Neural cell (in vitro differentiated cells): ENCODE measurements around the gene GCN1.

Experiments used
- EP300 ChIP-seq: fragments of 450-650 bp; conservative IDR thresholded peaks from 2 replicates; pipeline ENCODE4 v1.6.1; 2014; ENCODE audit warnings: antibody characterized with exemption, mild to moderate bottlenecking, moderate library complexity; ENCODE audit not compliant: poor library complexity, severe bottlenecking
- EZH2 ChIP-seq: fragments of 200-600, 300-800 bp; shearing (Covaris generic), sonication (generic); IDR thresholded peaks from 2 replicates; pipeline ENCODE4 v1.6.1; 2014; ENCODE audit warnings: antibody characterized with exemption, low read length, borderline replicate concordance, mild to moderate bottlenecking; ENCODE audit not compliant: insufficient read depth, poor library complexity, severe bottlenecking
- MXI1 ChIP-seq: fragments of 450-650 bp; conservative IDR thresholded peaks from 2 replicates; pipeline ENCODE4 v1.6.1; 2014; ENCODE audit warnings: antibody characterized with exemption, mild to moderate bottlenecking; ENCODE audit not compliant: poor library complexity, severe bottlenecking
- POLR2AphosphoS5 ChIP-seq: IDR thresholded peaks from 2 replicates; pipeline ENCODE4 v1.6.1; 2012
- RAD21 ChIP-seq: fragments of 450-650 bp; conservative IDR thresholded peaks from 2 replicates; pipeline ENCODE4 v1.6.1; 2014; ENCODE audit warnings: antibody characterized with exemption, mild to moderate bottlenecking, moderate library complexity
- SMC3 ChIP-seq: fragments of 450-650 bp; conservative IDR thresholded peaks from 2 replicates; pipeline ENCODE4 v1.6.1; 2014; ENCODE audit warnings: antibody characterized with exemption, mild to moderate bottlenecking, moderate library complexity; ENCODE audit not compliant: poor library complexity
- TAF1 ChIP-seq: IDR thresholded peaks from 2 replicates; pipeline ENCODE4 v1.6.1; 2012; ENCODE audit warnings: low read depth
- TF ChIP-seq, protein P1 (sequence below): IDR thresholded peaks from 2 replicates; pipeline ENCODE4 v1.6.1; 2012; ENCODE audit warnings: borderline replicate concordance
- TF ChIP-seq, protein P2 (sequence below): fragments of 450-650 bp; IDR thresholded peaks from 2 replicates; pipeline ENCODE4 v1.5.1; 2014; ENCODE audit warnings: antibody characterized with exemption, mild to moderate bottlenecking, moderate library complexity; ENCODE audit not compliant: poor library complexity, severe bottlenecking

DNA sequence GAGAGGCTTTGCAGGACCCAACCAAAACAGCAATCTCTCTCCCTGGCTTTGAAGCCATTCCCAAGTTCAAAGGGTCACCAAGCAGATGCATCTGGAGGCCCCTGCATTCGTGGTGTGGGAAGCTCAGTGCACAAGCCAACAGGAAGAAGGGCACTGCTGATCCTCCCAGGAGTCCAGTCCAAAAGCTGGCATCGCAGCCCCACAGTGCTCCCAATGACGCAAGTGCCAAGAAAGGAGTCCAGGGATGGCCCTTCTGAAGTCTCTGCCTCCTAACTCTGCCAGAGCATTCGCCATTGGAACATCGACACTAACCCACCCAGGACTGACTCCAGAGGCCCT is 45.9 kb upstream of the GCN1 start:
- TF ChIP-seq, protein P1, sequence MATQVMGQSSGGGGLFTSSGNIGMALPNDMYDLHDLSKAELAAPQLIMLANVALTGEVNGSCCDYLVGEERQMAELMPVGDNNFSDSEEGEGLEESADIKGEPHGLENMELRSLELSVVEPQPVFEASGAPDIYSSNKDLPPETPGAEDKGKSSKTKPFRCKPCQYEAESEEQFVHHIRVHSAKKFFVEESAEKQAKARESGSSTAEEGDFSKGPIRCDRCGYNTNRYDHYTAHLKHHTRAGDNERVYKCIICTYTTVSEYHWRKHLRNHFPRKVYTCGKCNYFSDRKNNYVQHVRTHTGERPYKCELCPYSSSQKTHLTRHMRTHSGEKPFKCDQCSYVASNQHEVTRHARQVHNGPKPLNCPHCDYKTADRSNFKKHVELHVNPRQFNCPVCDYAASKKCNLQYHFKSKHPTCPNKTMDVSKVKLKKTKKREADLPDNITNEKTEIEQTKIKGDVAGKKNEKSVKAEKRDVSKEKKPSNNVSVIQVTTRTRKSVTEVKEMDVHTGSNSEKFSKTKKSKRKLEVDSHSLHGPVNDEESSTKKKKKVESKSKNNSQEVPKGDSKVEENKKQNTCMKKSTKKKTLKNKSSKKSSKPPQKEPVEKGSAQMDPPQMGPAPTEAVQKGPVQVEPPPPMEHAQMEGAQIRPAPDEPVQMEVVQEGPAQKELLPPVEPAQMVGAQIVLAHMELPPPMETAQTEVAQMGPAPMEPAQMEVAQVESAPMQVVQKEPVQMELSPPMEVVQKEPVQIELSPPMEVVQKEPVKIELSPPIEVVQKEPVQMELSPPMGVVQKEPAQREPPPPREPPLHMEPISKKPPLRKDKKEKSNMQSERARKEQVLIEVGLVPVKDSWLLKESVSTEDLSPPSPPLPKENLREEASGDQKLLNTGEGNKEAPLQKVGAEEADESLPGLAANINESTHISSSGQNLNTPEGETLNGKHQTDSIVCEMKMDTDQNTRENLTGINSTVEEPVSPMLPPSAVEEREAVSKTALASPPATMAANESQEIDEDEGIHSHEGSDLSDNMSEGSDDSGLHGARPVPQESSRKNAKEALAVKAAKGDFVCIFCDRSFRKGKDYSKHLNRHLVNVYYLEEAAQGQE = no peak
- TF ChIP-seq, protein P2, sequence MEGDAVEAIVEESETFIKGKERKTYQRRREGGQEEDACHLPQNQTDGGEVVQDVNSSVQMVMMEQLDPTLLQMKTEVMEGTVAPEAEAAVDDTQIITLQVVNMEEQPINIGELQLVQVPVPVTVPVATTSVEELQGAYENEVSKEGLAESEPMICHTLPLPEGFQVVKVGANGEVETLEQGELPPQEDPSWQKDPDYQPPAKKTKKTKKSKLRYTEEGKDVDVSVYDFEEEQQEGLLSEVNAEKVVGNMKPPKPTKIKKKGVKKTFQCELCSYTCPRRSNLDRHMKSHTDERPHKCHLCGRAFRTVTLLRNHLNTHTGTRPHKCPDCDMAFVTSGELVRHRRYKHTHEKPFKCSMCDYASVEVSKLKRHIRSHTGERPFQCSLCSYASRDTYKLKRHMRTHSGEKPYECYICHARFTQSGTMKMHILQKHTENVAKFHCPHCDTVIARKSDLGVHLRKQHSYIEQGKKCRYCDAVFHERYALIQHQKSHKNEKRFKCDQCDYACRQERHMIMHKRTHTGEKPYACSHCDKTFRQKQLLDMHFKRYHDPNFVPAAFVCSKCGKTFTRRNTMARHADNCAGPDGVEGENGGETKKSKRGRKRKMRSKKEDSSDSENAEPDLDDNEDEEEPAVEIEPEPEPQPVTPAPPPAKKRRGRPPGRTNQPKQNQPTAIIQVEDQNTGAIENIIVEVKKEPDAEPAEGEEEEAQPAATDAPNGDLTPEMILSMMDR = no peak
- TF ChIP-seq EP300 (no peak), EZH2 (no peak), RAD21 (no peak), MXI1 (no peak), TAF1 (no peak), POLR2AphosphoS5 (no peak), SMC3 (no peak)
